Endodermal cell (in vitro differentiated cells): Measurements from ENCODE around the gene EFCAB6. TPM values are rescaled to one million over a fixed set of nuclear protein-coding genes. Genes with fewer than 3 reads are reported as not detected.

ENCODE experiments used
- DNase-seq: peaks from one replicate; pipeline ENCODE4 v3.0.0-alpha.2; 2017
- H3K27ac ChIP-seq: 2 replicates; pipeline ENCODE4 v1.5.1; 2013; ENCODE audit warnings: mild to moderate bottlenecking, low read depth, low read length, moderate library complexity
- H3K27me3 ChIP-seq: 2 replicates; pipeline ENCODE4 v1.6.1; 2013; ENCODE audit warnings: mild to moderate bottlenecking, low read length, moderate library complexity; ENCODE audit not compliant: insufficient read depth, control insufficient read depth, poor library complexity, severe bottlenecking
- H3K36me3 ChIP-seq: 2 replicates; pipeline ENCODE4 v1.7.0; 2013; ENCODE audit warnings: mild to moderate bottlenecking, low read length, moderate library complexity; ENCODE audit not compliant: control insufficient read depth, insufficient read depth
- H3K4me1 ChIP-seq: one replicate; pipeline ENCODE4 v1.7.0; 2013; ENCODE audit warnings: low read length; ENCODE audit not compliant: control insufficient read depth, insufficient read depth
- H3K4me3 ChIP-seq: 2 replicates; pipeline ENCODE4 v1.5.1; 2013; ENCODE audit warnings: mild to moderate bottlenecking, low read length, moderate library complexity
- H3K9ac ChIP-seq: 2 replicates; pipeline ENCODE4 v1.6.1; 2013; ENCODE audit warnings: mild to moderate bottlenecking, low read length, moderate library complexity; ENCODE audit not compliant: poor library complexity, severe bottlenecking; ENCODE audit errors: extremely low read depth
- H3K9me3 ChIP-seq: 2 replicates; pipeline ENCODE4 v1.6.1; 2013; ENCODE audit warnings: mild to moderate bottlenecking, low read length, moderate library complexity; ENCODE audit not compliant: control insufficient read depth
- H3K27ac Mint-ChIP-seq: 2 replicates; pipeline ENCODE4 v1.8.0; 2020; ENCODE audit warnings: mixed read lengths
- H3K27me3 Mint-ChIP-seq: 2 replicates; pipeline ENCODE4 v1.8.0; 2021; ENCODE audit warnings: mild to moderate bottlenecking, mixed read lengths; ENCODE audit not compliant: insufficient read depth
- H3K36me3 Mint-ChIP-seq: 2 replicates; pipeline ENCODE4 v1.8.0; 2020; ENCODE audit warnings: low read depth, mixed read lengths
- H3K4me1 Mint-ChIP-seq: 2 replicates; pipeline ENCODE4 v1.8.0; 2020; ENCODE audit warnings: mixed read lengths
- H3K4me3 Mint-ChIP-seq: 2 replicates; pipeline ENCODE4 v1.8.0; 2020; ENCODE audit warnings: mild to moderate bottlenecking, moderate library complexity, mixed read lengths
- H3K9me3 Mint-ChIP-seq: 2 replicates; pipeline ENCODE4 v1.8.0; 2020; ENCODE audit warnings: mild to moderate bottlenecking, mixed read lengths
- CTCF ChIP-seq: fragments of 200-600 bp; sonication (generic); conservative IDR thresholded peaks from 2 replicates; pipeline ENCODE4 v1.5.0; 2021; ENCODE audit warnings: antibody characterized with exemption, mild to moderate bottlenecking
- WGBS, 2 experiments: methylation state at CpG; one replicate each; pipeline versions ENCODE4 v1.1.5 to v1.1.7; 2013; ENCODE audit warnings: missing lambda C conversion rate in 2 of 2, mixed read lengths in 1 of 2; ENCODE audit not compliant: insufficient coverage in 1 of 2, insufficient read length in 1 of 2; 5-methylcytosine and 5-hydroxymethylcytosine counted together
- total RNA-seq, 2 donors: library from RNA; stranded (reverse); fragmentation: NEBNext Ultra II Directional in 1 of 2; extraction: Animal tissue kit (Norgen Biotek cat#: 25700) in 1 of 2; gene quantifications; 2 replicates in 1 of 2; 3 replicates in 1 of 2; pipeline ENCODE4 v1.2.1, GENCODE V29; 2021

EFCAB6 gene
- total RNA-seq, 2 donors from 2014 or later, result 1.8 to 2.0 TPM

GRCh38 chr22:43539572-43540528 is 272.3 kb downstream of the EFCAB6 start:
- 93 to 95% methylated on average over 24 to 31 of the region's 31 CpGs for WGBS, 2 experiments
- Histone ChIP-seq H3K36me3 (no peaks in the 10 kb centered on the region), H3K27me3 (no peaks in the 10 kb centered on the region), H3K9me3 (peaks cover 10% of the 10 kb centered on the region), H3K4me3 (no peak overlapping the region), H3K9ac (no peak overlapping the region), H3K4me1 (no peaks in the 10 kb centered on the region), H3K27ac (no peak overlapping the region)
- peaks cover 2% of the 10 kb centered on the region for H3K27me3 Mint-ChIP-seq
- peaks cover 6% of the 10 kb centered on the region for H3K36me3 Mint-ChIP-seq
- H3K27ac Mint-ChIP-seq, result no peak overlapping the region
- H3K4me3 Mint-ChIP-seq, result no peak overlapping the region
- no peak for TF ChIP-seq CTCF
- H3K4me1 Mint-ChIP-seq, result peaks cover 4% of the 10 kb centered on the region
- H3K9me3 Mint-ChIP-seq, result peaks cover 22% of the 10 kb centered on the region
- no peak for DNase-seq

- peaks cover 10% of the 10 kb centered on the region for H3K9me3 ChIP-seq
- DNase-seq, result no peak
- peaks cover 22% of the 10 kb centered on the region for H3K9me3 Mint-ChIP-seq
Observed at GRCh38 chr22:43537019-43537585, 275.0 kb downstream of the EFCAB6 start.

GRCh38 chr22:43535741-43536140 is 276.4 kb downstream of the EFCAB6 start:
- H3K36me3 ChIP-seq, result no peaks in the 10 kb centered on the region
- no peak overlapping the region for H3K27ac ChIP-seq
- no peak overlapping the region for H3K9ac ChIP-seq
- H3K4me1 ChIP-seq, result no peaks in the 10 kb centered on the region
- no peak for DNase-seq
- peaks cover 22% of the 10 kb centered on the region for H3K9me3 Mint-ChIP-seq
- no peak for TF ChIP-seq CTCF
- H3K27ac Mint-ChIP-seq, result no peak overlapping the region
- no peak overlapping the region for H3K4me3 ChIP-seq
- peaks cover 10% of the 10 kb centered on the region for H3K9me3 ChIP-seq
- H3K27me3 Mint-ChIP-seq, result peaks cover 2% of the 10 kb centered on the region
- H3K27me3 ChIP-seq, result no peaks in the 10 kb centered on the region
- WGBS, 2 experiments, result 84 to 94% methylated on average over 4 to 5 of the region's 5 CpGs
- peaks cover 6% of the 10 kb centered on the region for H3K36me3 Mint-ChIP-seq
- no peaks in the 10 kb centered on the region for H3K4me1 Mint-ChIP-seq
- H3K4me3 Mint-ChIP-seq, result no peak overlapping the region

More at GRCh38 chr22:43537019-43537585, 275.0 kb downstream of the EFCAB6 start:
- Histone ChIP-seq H3K9ac (no peak overlapping the region), H3K27ac (no peak overlapping the region), H3K4me3 (no peak overlapping the region), H3K27me3 (no peaks in the 10 kb centered on the region), H3K4me1 (no peaks in the 10 kb centered on the region), H3K36me3 (no peaks in the 10 kb centered on the region)
- H3K27me3 Mint-ChIP-seq, result peaks cover 2% of the 10 kb centered on the region
- H3K27ac Mint-ChIP-seq, result no peak overlapping the region
- H3K4me3 Mint-ChIP-seq, result no peak overlapping the region
- 85 to 88% methylated on average over 8 to 14 of the region's 14 CpGs for WGBS, 2 experiments
- no peak for TF ChIP-seq CTCF
- H3K4me1 Mint-ChIP-seq, result no peaks in the 10 kb centered on the region
- H3K36me3 Mint-ChIP-seq, result peaks cover 6% of the 10 kb centered on the region
